NCI-H1436 treated with DMSO at 0.1 percent for 48 hours (cell line): Measurements from ENCODE around the gene H19.

ENCODE experiments used
- DNase-seq: peaks from one replicate; lab custom pipeline; 2025; lab: John Stamatoyannopoulos, UW

Gene H19

GRCh38 chr11:1997755-1998154 lies at the start of gene H19:
TSS of gene H19 (minus strand) at chr11:1997842.
- DNase-seq = no peak

GRCh38 chr11:2041963-2042362 lies 44.3 kb upstream of the H19 start:
- DNase-seq = no peak

GRCh38 chr11:2041153-2041552 lies 43.5 kb upstream of the H19 start:
- DNase-seq = no peak

GRCh38 chr11:2039198-2039759 lies 41.6 kb upstream of the H19 start:
- no peak for DNase-seq

GRCh38 chr11:2036863-2037486 lies 39.3 kb upstream of the H19 start:
- DNase-seq = no peak

- DNase-seq = no peak
These were observed 37.7 kb upstream of the H19 start for GRCh38 chr11:2035382-2035781.

GRCh38 chr11:2031058-2031457 lies 33.4 kb upstream of the H19 start:
- no peak for DNase-seq

- no peak for DNase-seq
These were observed 30.1 kb upstream of the H19 start for GRCh38 chr11:2027708-2028107.

- DNase-seq = no peak
These were observed 17.4 kb upstream of the H19 start for GRCh38 chr11:2015025-2015424.

- DNase-seq = no peak
These were observed 14.8 kb upstream of the H19 start for GRCh38 chr11:2012440-2012839.

GRCh38 chr11:2004466-2004865 lies 6.8 kb upstream of the H19 start:
- no peak for DNase-seq

- no peak for DNase-seq
These were observed 5.2 kb upstream of the H19 start for GRCh38 chr11:2002807-2003206.

- no peak for DNase-seq
These were observed 4.6 kb upstream of the H19 start for GRCh38 chr11:2002042-2002776.

GRCh38 chr11:1998861-1999260 lies 1.2 kb upstream of the H19 start:
- no peak for DNase-seq

GRCh38 chr11:1998290-1998689 lies 648 bp upstream of the H19 start:
- no peak for DNase-seq

- DNase-seq = no peak
These were observed 3.5 kb downstream of the H19 start for GRCh38 chr11:1994121-1994520.

- no peak for DNase-seq
These were observed 5.5 kb downstream of the H19 start for GRCh38 chr11:1992111-1992510.

GRCh38 chr11:1990872-1991578 lies 6.6 kb downstream of the H19 start:
- no peak for DNase-seq

- DNase-seq = no peak
These were observed 7.7 kb downstream of the H19 start for GRCh38 chr11:1989953-1990352.

- DNase-seq = no peak
These were observed 8.8 kb downstream of the H19 start for GRCh38 chr11:1988667-1989317.

- no peak for DNase-seq
These were observed 9.5 kb downstream of the H19 start for GRCh38 chr11:1988174-1988573.

- no peak for DNase-seq
These were observed 10.6 kb downstream of the H19 start for GRCh38 chr11:1987024-1987423.

GRCh38 chr11:1983601-1983961 lies 14.1 kb downstream of the H19 start:
- no peak for DNase-seq
